Measurements from ENCODE around the gene HDAC9.

The HDAC9 gene

DNA sequence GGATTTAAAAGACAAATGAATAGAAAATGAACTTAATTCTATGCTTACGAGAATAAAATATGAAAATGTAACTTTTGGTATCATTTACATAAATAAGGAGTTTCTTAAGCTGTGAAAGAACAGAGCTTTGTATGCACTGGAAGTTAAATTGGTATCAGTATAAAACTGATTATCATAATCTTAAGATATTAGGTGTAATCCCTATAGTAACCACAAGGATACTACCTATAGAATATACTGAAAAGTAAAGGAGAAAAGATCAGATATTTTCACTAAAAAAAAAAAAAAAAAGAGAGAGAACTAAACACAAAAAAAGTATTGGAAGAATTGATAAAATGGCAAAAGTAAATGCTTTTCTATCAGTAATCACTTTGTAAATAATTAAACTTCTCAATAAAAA lies 521.8 kb downstream of the HDAC9 start:
- Histone ChIP-seq H3K36me3 (replicated peaks; ENCODE audit: low read depth, low read length) (no peaks in the 10 kb centered on the region), H3K9me3 (ENCODE audit: insufficient read depth, low read length) (no peaks in the 10 kb centered on the region), H3K27ac (ENCODE audit: low read length) (no peak overlapping the region), H3K27me3 (ENCODE audit: low read depth, low read length) (no peaks in the 10 kb centered on the region), H3K4me2 (ENCODE audit: low read length) (no peak overlapping the region), H3K4me1 (ENCODE audit: low read length) (no peaks in the 10 kb centered on the region), H3K4me3 (ENCODE audit: low read length) (no peak overlapping the region), H4K20me1 (ENCODE audit: insufficient read depth, low read length) (no peaks in the 10 kb centered on the region), H3K9ac (ENCODE audit: low read length) (no peak overlapping the region), H3K79me2 (ENCODE audit: low read length) (no peaks in the 10 kb centered on the region), H2AFZ (ENCODE audit: low read depth, low read length) (no peak overlapping the region)
- TF ChIP-seq CTCF (IDR thresholded peaks at IDR 0.05; ENCODE audit: low read depth, low read length): no peak
- no peak for TF ChIP-seq EZH2phosphoT487 (IDR thresholded peaks at IDR 0.05; ENCODE audit: low read depth)

DNA sequence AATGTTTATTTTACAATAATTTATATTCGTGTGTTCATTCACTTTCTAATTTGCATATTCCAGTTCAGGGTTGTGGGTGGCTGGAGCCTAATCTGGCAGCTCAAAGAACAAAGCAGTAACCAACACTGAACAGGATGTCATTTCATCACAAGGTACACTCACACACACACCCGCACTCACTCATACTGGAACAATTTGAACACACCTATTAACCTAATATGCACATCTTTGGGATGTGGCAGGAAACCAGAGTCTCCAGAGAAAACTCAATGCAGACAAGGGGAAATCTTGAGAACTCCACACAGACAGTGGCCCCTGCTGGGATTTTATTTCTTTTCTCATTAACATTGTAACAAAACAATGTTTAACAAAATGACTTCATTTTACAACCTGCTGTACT lies 524.5 kb downstream of the HDAC9 start:
- Histone ChIP-seq H3K79me2 (ENCODE audit: low read length) (no peaks in the 10 kb centered on the region), H2AFZ (ENCODE audit: low read depth, low read length) (no peak overlapping the region), H3K4me2 (ENCODE audit: low read length) (no peak overlapping the region), H3K9ac (ENCODE audit: low read length) (no peak overlapping the region), H3K36me3 (replicated peaks; ENCODE audit: low read depth, low read length) (no peaks in the 10 kb centered on the region), H3K27ac (ENCODE audit: low read length) (no peak overlapping the region), H3K27me3 (ENCODE audit: low read depth, low read length) (no peaks in the 10 kb centered on the region), H3K4me3 (ENCODE audit: low read length) (no peak overlapping the region), H3K9me3 (ENCODE audit: insufficient read depth, low read length) (no peaks in the 10 kb centered on the region), H3K4me1 (ENCODE audit: low read length) (no peaks in the 10 kb centered on the region), H4K20me1 (ENCODE audit: insufficient read depth, low read length) (no peaks in the 10 kb centered on the region)
- TF ChIP-seq CTCF (IDR thresholded peaks at IDR 0.05; ENCODE audit: low read depth, low read length) (no peak), EZH2phosphoT487 (IDR thresholded peaks at IDR 0.05; ENCODE audit: low read depth) (no peak)

- Histone ChIP-seq H3K4me3 (ENCODE audit: low read length) (no peak overlapping the region), H3K9ac (ENCODE audit: low read length) (no peak overlapping the region), H3K36me3 (replicated peaks; ENCODE audit: low read depth, low read length) (no peaks in the 10 kb centered on the region), H3K4me1 (ENCODE audit: low read length) (no peaks in the 10 kb centered on the region), H3K27ac (ENCODE audit: low read length) (no peak overlapping the region), H3K79me2 (ENCODE audit: low read length) (no peaks in the 10 kb centered on the region), H3K9me3 (ENCODE audit: insufficient read depth, low read length) (no peaks in the 10 kb centered on the region), H3K27me3 (ENCODE audit: low read depth, low read length) (no peaks in the 10 kb centered on the region), H3K4me2 (ENCODE audit: low read length) (no peak overlapping the region), H4K20me1 (ENCODE audit: insufficient read depth, low read length) (no peaks in the 10 kb centered on the region), H2AFZ (ENCODE audit: low read depth, low read length) (no peak overlapping the region)
- TF ChIP-seq EZH2phosphoT487 (IDR thresholded peaks at IDR 0.05; ENCODE audit: low read depth) (no peak), CTCF (IDR thresholded peaks at IDR 0.05; ENCODE audit: low read depth, low read length) (no peak)
Observed at GRCh38 chr7:19020711-19021110, 525.2 kb downstream of the HDAC9 start.

DNA sequence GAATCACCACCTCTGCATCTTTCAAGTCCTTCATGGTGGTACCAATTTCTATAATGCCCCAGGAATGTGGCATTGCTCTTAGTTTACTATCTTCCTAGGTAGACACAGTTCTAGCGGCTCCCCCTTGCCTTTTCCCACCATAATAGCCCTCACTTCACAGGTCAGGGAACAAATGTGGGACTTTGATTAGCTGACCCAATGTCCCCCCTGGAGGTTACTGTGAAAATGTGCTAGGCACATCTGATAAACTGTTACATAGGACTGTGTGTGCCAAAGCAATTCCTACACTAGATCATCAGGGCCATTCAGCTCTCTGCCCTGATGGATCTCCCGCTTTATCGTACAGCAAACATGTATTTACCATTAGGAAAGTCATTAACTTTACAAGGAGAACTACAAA lies 527.9 kb downstream of the HDAC9 start:
- H3K27ac ChIP-seq (ENCODE audit: low read length): no peak overlapping the region
- no peak overlapping the region for H2AFZ ChIP-seq (ENCODE audit: low read depth, low read length)
- TF ChIP-seq EZH2phosphoT487 (IDR thresholded peaks at IDR 0.05; ENCODE audit: low read depth): no peak
- TF ChIP-seq CTCF (IDR thresholded peaks at IDR 0.05; ENCODE audit: low read depth, low read length): no peak
- no peaks in the 10 kb centered on the region for H4K20me1 ChIP-seq (ENCODE audit: insufficient read depth, low read length)
- no peaks in the 10 kb centered on the region for H3K79me2 ChIP-seq (ENCODE audit: low read length)
- no peak overlapping the region for H3K4me2 ChIP-seq (ENCODE audit: low read length)
- no peaks in the 10 kb centered on the region for H3K36me3 ChIP-seq (replicated peaks; ENCODE audit: low read depth, low read length)
- H3K9me3 ChIP-seq (ENCODE audit: insufficient read depth, low read length): no peaks in the 10 kb centered on the region
- no peak overlapping the region for H3K4me3 ChIP-seq (ENCODE audit: low read length)
- no peaks in the 10 kb centered on the region for H3K4me1 ChIP-seq (ENCODE audit: low read length)
- no peak overlapping the region for H3K9ac ChIP-seq (ENCODE audit: low read length)
- H3K27me3 ChIP-seq (ENCODE audit: low read depth, low read length): no peaks in the 10 kb centered on the region

Measured in OCI-LY3 (cell line).